ENCODE measurements around the gene COA3. TPM values are rescaled to one million over a fixed set of nuclear protein-coding genes. Genes with fewer than 3 reads are reported as not detected.

The COA3 gene
- 70.4 TPM for total RNA-seq
- long read RNA-seq, transcript COA3-201 (2 exons, 771 nt): major isoform, 54 of 58 reads
- long read RNA-seq, partial matches to known transcripts: 4 of 58 reads
- long read RNA-seq, other reads (novel, unspliced or antisense): 0 of 58 reads

GRCh38 chr17:42798383-42799380 lies at the start of gene COA3, which contains the start of gene CNTD1:
TSS of gene COA3 (minus strand) at chr17:42798704. CDS start at chr17:42798681, 23 bp downstream.
TSS of gene CNTD1 (plus strand) at chr17:42798861. CDS start at chr17:42799068, 207 bp downstream.
- peak; percentile 94 for DNase-seq
- ATAC-seq: peak; percentile 99
- intact Hi-C loops (cut with micrococcal nuclease): no loop called here

- no peak for ATAC-seq
- intact Hi-C loops (cut with micrococcal nuclease): no loop called here
- DNase-seq: no peak
Measured at GRCh38 chr17:42848093-42848492, 49.6 kb upstream of the COA3 start.

- DNase-seq (no peak), ATAC-seq (peak; percentile 9)
- intact Hi-C loops (cut with micrococcal nuclease): no loop called here
Measured at GRCh38 chr17:42846594-42847280, 48.2 kb upstream of the COA3 start.

GRCh38 chr17:42845918-42846593 lies 47.6 kb upstream of the COA3 start:
- ATAC-seq: no peak
- intact Hi-C loops (cut with micrococcal nuclease): loop anchor here (2.0 kb wide), 1 partner anchor 91 kb away; no protein-coding TSS in a partner anchor
- DNase-seq: no peak

DNA sequence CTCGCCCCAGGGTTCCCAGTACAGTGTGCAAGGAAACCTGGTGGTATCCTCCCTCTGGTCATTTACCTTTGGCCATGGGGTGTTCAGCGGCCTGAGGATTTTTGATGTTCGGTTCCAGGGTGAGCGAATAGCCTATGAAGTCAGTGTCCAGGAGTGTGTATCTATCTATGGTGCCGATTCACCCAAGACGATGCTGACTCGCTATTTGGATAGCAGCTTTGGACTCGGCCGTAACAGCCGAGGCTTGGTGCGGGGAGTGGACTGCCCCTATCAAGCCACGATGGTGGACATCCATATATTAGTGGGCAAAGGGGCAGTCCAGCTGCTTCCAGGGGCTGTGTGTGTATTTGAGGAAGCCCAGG lies 47.0 kb upstream of the COA3 start:
- no peak for ATAC-seq
- intact Hi-C loops (cut with micrococcal nuclease): loop anchor here (2.0 kb wide), 1 partner anchor 91 kb away; no protein-coding TSS in a partner anchor
- DNase-seq: no peak

- DNase-seq (no peak), ATAC-seq (no peak)
- intact Hi-C loops (cut with micrococcal nuclease): loop anchor here (2.0 kb wide), 1 partner anchor 92 kb away; no protein-coding TSS in a partner anchor
Measured at GRCh38 chr17:42844761-42845555, 46.5 kb upstream of the COA3 start.

- intact Hi-C loops (cut with micrococcal nuclease): loop anchor here (2.0 kb wide), 1 partner anchor 93 kb away; no protein-coding TSS in a partner anchor
- no peak for DNase-seq
- ATAC-seq: no peak
Measured at GRCh38 chr17:42844271-42844670, 45.8 kb upstream of the COA3 start, which contains the start of gene AOC2. TSS of gene AOC2 (plus strand) at chr17:42844580. CDS start at chr17:42844627, 47 bp downstream.

DNA sequence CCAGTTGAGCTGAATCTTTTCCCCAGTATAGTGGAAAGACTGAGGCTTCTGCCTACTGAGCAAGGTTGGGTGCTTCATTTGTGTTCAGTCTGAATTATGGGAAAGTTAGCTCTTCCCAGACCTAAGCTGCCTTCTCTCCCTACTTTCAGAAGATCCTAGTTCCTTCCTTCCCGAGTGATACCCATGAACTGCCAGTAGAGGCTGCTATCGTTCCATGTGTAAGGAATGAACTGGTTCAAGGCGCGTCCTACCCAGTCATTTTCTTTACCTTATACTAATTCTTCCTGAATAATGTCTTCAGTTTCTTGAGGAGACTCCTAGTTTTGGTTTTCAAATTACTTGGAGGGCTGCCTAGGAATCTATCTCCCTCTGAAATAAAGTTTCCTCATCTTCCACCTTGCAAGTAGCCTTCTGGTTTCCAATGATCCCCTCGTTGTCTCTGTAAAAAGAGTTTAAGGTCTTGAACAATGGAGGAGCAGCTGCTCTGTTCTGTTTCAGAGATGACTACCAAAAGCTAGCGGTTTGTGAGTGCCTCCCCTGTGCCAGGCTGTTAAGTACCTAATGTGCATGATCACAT lies 44.9 kb upstream of the COA3 start:
- intact Hi-C loops (cut with micrococcal nuclease): no loop called here
- DNase-seq: no peak
- ATAC-seq: peak; percentile 73

- intact Hi-C loops (cut with micrococcal nuclease): no loop called here
- no peak for ATAC-seq
- no peak for DNase-seq
Measured at GRCh38 chr17:42841975-42842685, 43.6 kb upstream of the COA3 start.

GRCh38 chr17:42835732-42836131 lies 37.2 kb upstream of the COA3 start:
- DNase-seq (no peak), ATAC-seq (no peak)
- intact Hi-C loops (cut with micrococcal nuclease): no loop called here

GRCh38 chr17:42833767-42834422 lies 35.4 kb upstream of the COA3 start:
- intact Hi-C loops (cut with micrococcal nuclease): no loop called here
- DNase-seq (no peak), ATAC-seq (peak; percentile 3)

- DNase-seq (peak; percentile 95), ATAC-seq (peak; percentile 98)
- intact Hi-C loops (cut with micrococcal nuclease): no loop called here
Measured at GRCh38 chr17:42832934-42833766, 34.6 kb upstream of the COA3 start, which contains the start of gene PSME3. TSS of gene PSME3 (plus strand) at chr17:42833397. CDS start at chr17:42833632, 235 bp downstream.

DNA sequence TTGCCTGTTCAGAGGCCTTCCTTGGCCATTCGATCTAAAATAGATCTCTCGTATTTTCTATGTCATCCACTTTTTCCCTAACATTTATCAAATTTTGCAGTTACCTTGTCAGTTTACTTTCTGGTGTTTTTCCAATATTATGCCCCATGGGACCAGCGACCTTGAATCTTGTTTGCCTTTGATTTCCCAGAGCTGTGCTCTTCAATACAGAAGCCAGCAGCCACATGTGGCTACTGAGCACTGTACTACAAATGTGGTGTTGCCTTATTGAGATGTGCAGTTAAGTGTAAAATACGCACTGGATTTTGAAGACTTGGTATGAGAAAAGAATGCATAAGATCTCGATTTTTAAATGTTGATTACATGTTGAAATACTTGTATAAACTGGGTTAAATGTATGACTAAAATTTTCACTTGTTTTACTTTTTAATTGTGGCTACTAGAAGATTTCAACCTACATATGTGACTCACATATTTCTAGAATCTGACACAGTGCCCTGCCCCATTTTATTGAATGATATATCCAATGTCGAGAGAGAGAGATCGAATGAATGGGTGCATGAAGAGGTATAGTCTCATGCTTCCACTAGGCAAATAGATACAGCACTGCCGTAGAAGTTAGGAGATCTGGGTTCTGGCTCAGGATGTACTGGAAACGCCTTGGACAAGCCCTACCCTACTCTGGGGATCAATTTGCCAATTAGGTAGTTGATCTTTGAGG lies 33.9 kb upstream of the COA3 start:
- intact Hi-C loops (cut with micrococcal nuclease): no loop called here
- peak; percentile 7 for ATAC-seq
- no peak for DNase-seq

DNA sequence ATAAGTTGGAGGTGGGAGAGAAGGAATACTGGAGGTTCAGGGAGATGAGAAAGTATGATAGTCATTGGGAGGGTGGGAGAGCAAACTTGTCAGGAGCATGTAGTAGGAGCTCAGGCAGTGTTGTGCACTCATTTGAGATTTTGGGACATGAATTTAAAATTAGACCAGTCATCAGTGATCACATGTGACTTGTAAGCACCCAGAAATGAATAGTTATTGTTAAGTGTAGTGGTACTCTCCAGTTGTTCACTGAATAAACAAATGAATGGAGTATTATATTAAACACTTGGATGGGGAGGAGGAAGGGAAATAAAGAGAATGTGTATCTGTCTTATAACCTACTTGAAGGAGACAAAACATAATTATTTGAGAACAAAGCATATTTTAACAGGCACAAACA lies 32.5 kb upstream of the COA3 start:
- intact Hi-C loops (cut with micrococcal nuclease): no loop called here
- ATAC-seq: no peak

GRCh38 chr17:42827472-42827871 lies 29.0 kb upstream of the COA3 start:
- intact Hi-C loops (cut with micrococcal nuclease): loop anchor here (10.0 kb wide), 1 partner anchor 103 kb away; no protein-coding TSS in a partner anchor
- DNase-seq: no peak
- no peak for ATAC-seq

More for the DNA sequence above, 32.5 kb upstream of the COA3 start:
- DNase-seq: no peak
